DND-41 (cell line): ENCODE data around the gene CHN1.

Experiments used
- ATAC-seq: fragments of 200-7000 bp; cut with Tn5 transposase; 3 replicates; pipeline ENCODE4 v1.9.1; 2021; ENCODE audit warnings: low read depth; ENCODE audit not compliant: insufficient read depth
- DNase-seq: peaks from one replicate; pipeline ENCODE4 v3.0.0-alpha.2; 2020
- H2AFZ ChIP-seq: 2 replicates; pipeline ENCODE4 v1.6.0; 2012; ENCODE audit warnings: low read depth, low read length
- H3K27ac ChIP-seq: 2 replicates; pipeline ENCODE4 v1.5.1; 2012; ENCODE audit warnings: low read length, inconsistent platforms
- H3K27me3 ChIP-seq: fragments of 200-600 bp; sonication (generic); 2 replicates; pipeline ENCODE4 v1.6.0; 2012; ENCODE audit warnings: low read length, mild to moderate bottlenecking, inconsistent platforms; ENCODE audit not compliant: insufficient read depth, poor library complexity
- H3K36me3 ChIP-seq: 2 replicates; pipeline ENCODE4 v1.5.1; 2012; ENCODE audit warnings: low read length, inconsistent platforms; ENCODE audit not compliant: insufficient read depth
- H3K4me1 ChIP-seq: 2 replicates; pipeline ENCODE4 v1.5.1; 2012; ENCODE audit warnings: mild to moderate bottlenecking, low read length; ENCODE audit not compliant: insufficient read depth
- H3K4me2 ChIP-seq: 2 replicates; pipeline ENCODE4 v1.6.0; 2012; ENCODE audit warnings: mild to moderate bottlenecking, moderate library complexity, low read length, inconsistent platforms; ENCODE audit not compliant: insufficient read depth
- H3K4me3 ChIP-seq, 2 experiments: fragments of 200-600 bp in 1 of 2; shearing (Covaris generic) in 1 of 2; 2 replicates each; pipeline ENCODE4 v1.5.1; 2012 to 2016; ENCODE audit warnings: inconsistent platforms in 2 of 2, low read length in 2 of 2, mild to moderate bottlenecking in 2 of 2, low read depth in 1 of 2, moderate library complexity in 1 of 2
- H3K79me2 ChIP-seq: 2 replicates; pipeline ENCODE4 v1.6.0; 2012; ENCODE audit warnings: low read length, inconsistent platforms; ENCODE audit not compliant: insufficient read depth
- H3K9ac ChIP-seq: 2 replicates; pipeline ENCODE4 v1.6.0; 2012; ENCODE audit warnings: low read depth, mild to moderate bottlenecking, inconsistent platforms, low read length, moderate library complexity
- H3K9me3 ChIP-seq: 2 replicates; pipeline ENCODE4 v1.5.1; 2012; ENCODE audit warnings: low read length, moderate library complexity, mild to moderate bottlenecking, inconsistent platforms; ENCODE audit not compliant: insufficient read depth, severe bottlenecking
- H4K20me1 ChIP-seq: 2 replicates; pipeline ENCODE4 v1.6.0; 2012; ENCODE audit warnings: low read length; ENCODE audit not compliant: insufficient read depth
- CTCF ChIP-seq: IDR thresholded peaks from 2 replicates; pipeline ENCODE4 v1.5.1; 2012; ENCODE audit warnings: borderline replicate concordance, low read length, moderate library complexity, mild to moderate bottlenecking; ENCODE audit not compliant: poor library complexity, severe bottlenecking; ENCODE audit errors: extremely low read depth
- EZH2 ChIP-seq: IDR thresholded peaks from 3 replicates; pipeline ENCODE4 v1.6.1; 2012; ENCODE audit warnings: borderline replicate concordance, low read depth, mild to moderate bottlenecking, moderate library complexity, low read length, inconsistent platforms; ENCODE audit not compliant: severe bottlenecking

The CHN1 gene

DNA sequence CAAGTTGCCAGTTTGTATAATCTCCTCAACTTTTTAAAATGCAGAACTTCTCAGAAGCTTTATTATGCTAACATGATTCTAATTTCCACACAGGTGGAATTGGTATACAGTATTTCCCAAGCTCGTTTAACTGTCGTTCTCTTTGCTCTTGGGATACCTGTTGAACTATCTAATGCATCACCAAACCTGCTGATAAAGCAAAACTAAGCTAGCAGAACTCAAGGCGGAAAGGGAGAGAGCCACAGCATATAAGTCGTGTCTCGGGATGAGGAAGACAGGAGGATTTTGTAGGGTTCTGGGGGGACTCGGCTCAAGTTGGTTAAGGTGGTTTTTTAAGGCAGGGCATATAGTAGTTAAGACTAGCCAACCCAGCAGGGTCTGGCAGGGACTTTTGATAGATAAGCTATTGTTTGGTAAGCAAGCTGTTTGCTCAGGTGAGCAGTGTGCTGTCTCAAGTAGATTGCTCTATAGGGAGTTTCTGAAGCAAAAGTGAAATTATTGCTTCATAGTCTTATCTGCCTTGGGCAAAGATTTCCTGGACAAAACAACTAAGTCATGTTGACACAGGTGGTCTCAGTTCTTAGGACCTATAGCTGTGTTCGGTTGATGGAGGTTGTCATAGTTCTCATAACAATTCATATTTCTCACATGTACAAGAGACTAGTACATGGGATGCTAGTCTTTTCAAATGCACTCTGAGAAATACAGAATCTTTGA lies 212.7 kb downstream of the CHN1 start:
- Histone ChIP-seq H3K4me1 (no peaks in the 10 kb centered on the region), H3K27ac (no peak overlapping the region), H3K79me2 (no peaks in the 10 kb centered on the region), H3K27me3 (no peaks in the 10 kb centered on the region), H3K9me3 (no peaks in the 10 kb centered on the region), H3K4me3 (no peak overlapping the region), H3K4me2 (no peak overlapping the region), H3K9ac (no peak overlapping the region), H4K20me1 (no peaks in the 10 kb centered on the region), H2AFZ (no peak overlapping the region), H3K36me3 (no peaks in the 10 kb centered on the region)
- no peak for TF ChIP-seq CTCF
- ATAC-seq (no peak), DNase-seq (no peak)

DNA sequence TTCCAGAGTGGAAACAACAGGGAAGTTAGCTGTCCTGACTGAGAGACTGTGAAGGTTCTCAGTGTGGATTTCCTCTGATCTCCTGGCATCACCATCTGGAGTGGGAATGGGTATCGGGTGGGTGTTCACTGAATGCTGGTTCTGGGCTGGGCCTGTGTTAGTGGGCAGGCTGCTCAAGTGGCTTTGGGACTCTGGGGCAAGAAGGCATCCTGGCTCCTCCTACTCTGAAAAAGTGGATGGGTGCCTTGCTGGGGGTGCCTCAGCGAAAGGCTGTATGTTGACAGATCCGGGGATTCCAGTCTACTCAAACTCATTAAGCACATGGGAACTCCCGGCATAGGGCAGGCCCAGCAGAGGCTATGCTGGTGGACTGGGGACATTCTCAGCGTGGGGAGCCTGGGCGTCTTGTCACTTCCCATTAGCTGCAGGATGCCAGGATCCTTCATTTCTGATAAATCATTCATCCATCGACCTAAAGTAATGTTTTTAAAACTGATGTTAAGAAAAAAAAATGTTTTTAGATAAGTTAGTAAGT lies 213.4 kb downstream of the CHN1 start:
- H3K27me3 ChIP-seq, result no peaks in the 10 kb centered on the region
- H4K20me1 ChIP-seq, result no peaks in the 10 kb centered on the region
- H2AFZ ChIP-seq, result no peak overlapping the region
- H3K4me3 ChIP-seq, result no peak overlapping the region
- no peak for DNase-seq
- no peak overlapping the region for H3K4me2 ChIP-seq
- no peak for TF ChIP-seq EZH2
- TF ChIP-seq CTCF, result no peak
- no peaks in the 10 kb centered on the region for H3K36me3 ChIP-seq
- no peaks in the 10 kb centered on the region for H3K79me2 ChIP-seq
- ATAC-seq, result no peak
- no peak overlapping the region for H3K27ac ChIP-seq
- H3K9ac ChIP-seq, result no peak overlapping the region
- no peaks in the 10 kb centered on the region for H3K9me3 ChIP-seq
- no peaks in the 10 kb centered on the region for H3K4me1 ChIP-seq

- Histone ChIP-seq H3K36me3 (no peaks in the 10 kb centered on the region), H3K4me3 (no peak overlapping the region), H2AFZ (no peak overlapping the region), H4K20me1 (no peaks in the 10 kb centered on the region), H3K9ac (no peak overlapping the region), H3K27me3 (no peaks in the 10 kb centered on the region), H3K79me2 (no peaks in the 10 kb centered on the region), H3K4me2 (no peak overlapping the region), H3K9me3 (no peaks in the 10 kb centered on the region), H3K27ac (no peak overlapping the region), H3K4me1 (no peaks in the 10 kb centered on the region)
- no peak for TF ChIP-seq EZH2
- TF ChIP-seq CTCF, result no peak
- DNase-seq, result no peak
- ATAC-seq, result no peak
Observed at GRCh38 chr2:174791020-174791419, 214.2 kb downstream of the CHN1 start.

DNA sequence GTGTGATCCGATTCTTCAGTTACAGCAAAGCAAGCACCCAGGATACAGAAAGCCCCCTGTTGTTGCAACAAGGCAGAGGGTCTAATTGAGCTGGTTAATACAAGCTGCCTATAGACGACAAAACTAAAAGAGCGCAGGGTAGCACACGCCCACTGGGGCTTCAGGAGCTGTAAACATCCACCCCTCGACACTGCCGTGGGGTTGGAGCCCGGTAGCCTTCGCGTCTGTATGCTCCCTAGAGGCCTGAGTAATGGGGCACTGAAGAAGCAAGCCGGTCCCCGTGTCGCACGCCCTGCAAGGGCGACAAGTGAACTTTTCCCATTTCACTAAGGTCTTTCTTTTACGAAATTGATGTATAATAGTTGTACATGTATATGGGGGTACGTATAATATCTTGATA lies 216.2 kb downstream of the CHN1 start:
- Histone ChIP-seq H3K9ac (no peak overlapping the region), H3K36me3 (no peaks in the 10 kb centered on the region), H3K4me3 (no peak overlapping the region), H3K79me2 (no peaks in the 10 kb centered on the region), H3K4me1 (no peaks in the 10 kb centered on the region), H2AFZ (no peak overlapping the region), H3K27me3 (peaks cover 4% of the 10 kb centered on the region), H4K20me1 (no peaks in the 10 kb centered on the region), H3K4me2 (no peak overlapping the region), H3K9me3 (no peaks in the 10 kb centered on the region), H3K27ac (no peak overlapping the region)
- no peak for DNase-seq
- no peak for ATAC-seq
- TF ChIP-seq EZH2, result no peak
- no peak for TF ChIP-seq CTCF
